ENCODE data around the gene TMEM129. TPM values are rescaled to one million over a fixed set of nuclear protein-coding genes. Genes with fewer than 3 reads are reported as not detected.

TMEM129 gene
- total and polyA plus RNA-seq, 2 experiments from 2014 or later, result 137 to 174 TPM

GRCh38 chr4:1749370-1749769 lies 28.2 kb upstream of the TMEM129 start:
- H3K4me1 ChIP-seq (ENCODE audit: low read depth), result peaks cover 11% of the 10 kb centered on the region
- DNase-seq (ENCODE audit: low read depth in 1 of 2, low spot score in 1 of 2), result no peak
- no peak overlapping the region for H3K4me3 ChIP-seq

GRCh38 chr4:1748465-1748995 lies 27.4 kb upstream of the TMEM129 start:
- H3K4me1 ChIP-seq (ENCODE audit: low read depth), result peaks cover 4% of the 10 kb centered on the region
- H3K9me3 ChIP-seq (ENCODE audit: low read depth), result no peaks in the 10 kb centered on the region
- no peak overlapping the region for H3K27ac ChIP-seq
- peak; percentile 78 to 91 for DNase-seq (ENCODE audit: low read depth in 1 of 2, low spot score in 1 of 2)
- no peaks in the 10 kb centered on the region for H3K27me3 ChIP-seq
- no peak overlapping the region for H3K4me3 ChIP-seq
- no peaks in the 10 kb centered on the region for H3K36me3 ChIP-seq
- peak; percentile 77 for TF ChIP-seq CTCF (IDR thresholded peaks at IDR 0.05; ENCODE audit: low read depth, low read length)

More at GRCh38 chr4:1749370-1749769, 28.2 kb upstream of the TMEM129 start:
- Histone ChIP-seq H3K27ac (no peak overlapping the region), H3K27me3 (no peaks in the 10 kb centered on the region), H3K36me3 (no peaks in the 10 kb centered on the region), H3K9me3 (ENCODE audit: low read depth) (no peaks in the 10 kb centered on the region)
- TF ChIP-seq CTCF (IDR thresholded peaks at IDR 0.05; ENCODE audit: low read depth, low read length), result no peak

DNA sequence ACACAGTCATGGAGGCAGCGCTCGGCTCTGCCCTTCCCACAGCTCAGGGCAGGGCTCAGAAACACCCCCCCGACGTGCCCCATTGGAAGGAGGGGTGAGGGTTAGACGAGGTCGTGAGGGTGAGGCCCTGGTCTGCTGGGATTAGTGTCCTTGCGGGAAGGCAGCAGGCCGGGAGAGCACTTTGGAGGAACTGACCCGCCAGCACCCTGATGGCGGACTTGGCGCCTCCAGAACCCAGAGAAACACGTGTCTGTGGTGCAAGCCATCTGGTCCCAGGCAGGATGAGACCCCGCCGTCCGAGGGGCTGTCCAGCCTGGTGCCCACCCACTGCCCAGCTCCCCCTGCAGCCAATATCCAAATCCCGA lies 26.5 kb upstream of the TMEM129 start:
- Histone ChIP-seq H3K27ac (no peak overlapping the region), H3K4me1 (ENCODE audit: low read depth) (no peaks in the 10 kb centered on the region), H3K4me3 (no peak overlapping the region), H3K36me3 (no peaks in the 10 kb centered on the region), H3K27me3 (no peaks in the 10 kb centered on the region), H3K9me3 (ENCODE audit: low read depth) (no peaks in the 10 kb centered on the region)
- no peak for TF ChIP-seq CTCF (IDR thresholded peaks at IDR 0.05; ENCODE audit: low read depth, low read length)
- no peak for DNase-seq (ENCODE audit: low read depth in 1 of 2, low spot score in 1 of 2)

- Histone ChIP-seq H3K9me3 (ENCODE audit: low read depth) (no peaks in the 10 kb centered on the region), H3K4me1 (ENCODE audit: low read depth) (no peaks in the 10 kb centered on the region), H3K4me3 (no peak overlapping the region), H3K36me3 (no peaks in the 10 kb centered on the region), H3K27me3 (no peaks in the 10 kb centered on the region), H3K27ac (no peak overlapping the region)
- no peak for TF ChIP-seq CTCF (IDR thresholded peaks at IDR 0.05; ENCODE audit: low read depth, low read length)
- peak in 1 of 2 donors; percentile 21 for DNase-seq (ENCODE audit: low read depth in 1 of 2, low spot score in 1 of 2)
These were observed 25.9 kb upstream of the TMEM129 start for GRCh38 chr4:1746919-1747602.

- no peaks in the 10 kb centered on the region for H3K27me3 ChIP-seq
- DNase-seq (ENCODE audit: low read depth in 1 of 2, low spot score in 1 of 2), result peak; percentile 74 to 88
- peak; percentile 84 for TF ChIP-seq CTCF (IDR thresholded peaks at IDR 0.05; ENCODE audit: low read depth, low read length)
These were observed 25.2 kb upstream of the TMEM129 start for GRCh38 chr4:1746265-1746691.

More at GRCh38 chr4:1746265-1746691, 25.2 kb upstream of the TMEM129 start:
- no peak overlapping the region for H3K4me3 ChIP-seq
- no peaks in the 10 kb centered on the region for H3K4me1 ChIP-seq (ENCODE audit: low read depth)
- peaks cover under 1% of the 10 kb centered on the region for H3K36me3 ChIP-seq
- no peak overlapping the region for H3K27ac ChIP-seq
- H3K9me3 ChIP-seq (ENCODE audit: low read depth), result no peaks in the 10 kb centered on the region
